Type B pancreatic cell (in vitro differentiated cells): ENCODE results near the gene VPS13D. TPM values are rescaled to one million over a fixed set of nuclear protein-coding genes. Genes with fewer than 3 reads are reported as not detected.
A peak's percentile ranks its signal among the peaks of the same experiment; 100 is the strongest.

Experiments
- DNase-seq: peaks from one replicate; pipeline ENCODE4 v3.0.0; 2021; ENCODE audit warnings: mixed read lengths; ENCODE audit not compliant: unreplicated experiment; ENCODE audit errors: extremely low spot score
- H3K27ac Mint-ChIP-seq: 2 replicates; pipeline ENCODE4 v1.8.0; 2021; ENCODE audit warnings: mild to moderate bottlenecking, mixed read lengths
- H3K27me3 Mint-ChIP-seq: 2 replicates; pipeline ENCODE4 v1.8.0; 2021; ENCODE audit warnings: mixed read lengths
- H3K36me3 Mint-ChIP-seq: 2 replicates; pipeline ENCODE4 v1.8.0; 2021; ENCODE audit warnings: mixed read lengths
- H3K4me1 Mint-ChIP-seq: one replicate; pipeline ENCODE4 v1.8.0; 2021; ENCODE audit warnings: mixed read lengths; ENCODE audit not compliant: unreplicated experiment
- H3K4me3 Mint-ChIP-seq: 2 replicates; pipeline ENCODE4 v1.8.0; 2021; ENCODE audit warnings: mild to moderate bottlenecking, mixed read lengths
- H3K9me3 Mint-ChIP-seq: 2 replicates; pipeline ENCODE4 v1.8.0; 2021; ENCODE audit warnings: mixed read lengths
- total RNA-seq: library from RNA; stranded (reverse); gene quantifications from 2 replicates; pipeline ENCODE4 v1.2.1, GENCODE V29; 2021; ENCODE audit warnings: low replicate concordance
- TF ChIP-seq, protein P1 (sequence below): fragments of 200-600 bp; sonication (generic); conservative IDR thresholded peaks from 2 replicates; pipeline ENCODE4 v1.5.0; 2021; ENCODE audit warnings: antibody characterized with exemption, mild to moderate bottlenecking

Gene VPS13D
- total RNA-seq, 1 donor from 2014 or later = 43.4 TPM

DNA sequence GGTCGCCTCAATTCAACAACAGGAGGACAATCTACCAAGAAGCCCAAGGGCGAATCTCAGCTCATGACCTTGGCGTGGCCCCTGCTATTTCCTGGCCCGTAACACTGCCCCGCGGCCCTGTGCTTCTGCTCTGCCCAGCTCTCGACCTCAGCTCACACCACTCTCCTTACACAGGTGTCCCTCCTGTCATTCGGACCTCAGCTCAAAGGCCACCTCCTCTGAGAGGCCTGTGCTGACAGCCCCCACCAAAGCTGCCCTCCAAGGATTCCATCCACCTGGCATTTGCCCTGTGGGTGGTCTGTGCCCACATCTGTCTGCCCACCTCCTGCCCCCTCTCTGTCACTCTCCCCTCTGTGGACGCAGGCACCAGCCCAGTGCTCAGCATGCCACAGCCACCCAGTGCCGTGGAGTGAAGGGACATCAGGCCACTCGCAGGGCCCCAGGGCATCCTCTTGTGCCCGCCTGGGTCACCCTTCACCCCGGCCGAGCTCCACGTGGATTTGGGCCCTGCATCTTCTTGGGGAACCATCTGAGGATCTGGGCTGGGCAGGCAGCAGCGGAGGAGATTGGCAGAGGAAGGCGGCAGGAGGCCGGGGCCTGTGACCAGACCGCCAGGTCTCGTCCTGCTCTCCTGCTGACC lies 317.9 kb downstream of the VPS13D start:
- TF ChIP-seq, protein P1, sequence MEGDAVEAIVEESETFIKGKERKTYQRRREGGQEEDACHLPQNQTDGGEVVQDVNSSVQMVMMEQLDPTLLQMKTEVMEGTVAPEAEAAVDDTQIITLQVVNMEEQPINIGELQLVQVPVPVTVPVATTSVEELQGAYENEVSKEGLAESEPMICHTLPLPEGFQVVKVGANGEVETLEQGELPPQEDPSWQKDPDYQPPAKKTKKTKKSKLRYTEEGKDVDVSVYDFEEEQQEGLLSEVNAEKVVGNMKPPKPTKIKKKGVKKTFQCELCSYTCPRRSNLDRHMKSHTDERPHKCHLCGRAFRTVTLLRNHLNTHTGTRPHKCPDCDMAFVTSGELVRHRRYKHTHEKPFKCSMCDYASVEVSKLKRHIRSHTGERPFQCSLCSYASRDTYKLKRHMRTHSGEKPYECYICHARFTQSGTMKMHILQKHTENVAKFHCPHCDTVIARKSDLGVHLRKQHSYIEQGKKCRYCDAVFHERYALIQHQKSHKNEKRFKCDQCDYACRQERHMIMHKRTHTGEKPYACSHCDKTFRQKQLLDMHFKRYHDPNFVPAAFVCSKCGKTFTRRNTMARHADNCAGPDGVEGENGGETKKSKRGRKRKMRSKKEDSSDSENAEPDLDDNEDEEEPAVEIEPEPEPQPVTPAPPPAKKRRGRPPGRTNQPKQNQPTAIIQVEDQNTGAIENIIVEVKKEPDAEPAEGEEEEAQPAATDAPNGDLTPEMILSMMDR = no peak
- DNase-seq = no peak
- H3K27ac Mint-ChIP-seq = peak overlapping the region; percentile 23

DNA sequence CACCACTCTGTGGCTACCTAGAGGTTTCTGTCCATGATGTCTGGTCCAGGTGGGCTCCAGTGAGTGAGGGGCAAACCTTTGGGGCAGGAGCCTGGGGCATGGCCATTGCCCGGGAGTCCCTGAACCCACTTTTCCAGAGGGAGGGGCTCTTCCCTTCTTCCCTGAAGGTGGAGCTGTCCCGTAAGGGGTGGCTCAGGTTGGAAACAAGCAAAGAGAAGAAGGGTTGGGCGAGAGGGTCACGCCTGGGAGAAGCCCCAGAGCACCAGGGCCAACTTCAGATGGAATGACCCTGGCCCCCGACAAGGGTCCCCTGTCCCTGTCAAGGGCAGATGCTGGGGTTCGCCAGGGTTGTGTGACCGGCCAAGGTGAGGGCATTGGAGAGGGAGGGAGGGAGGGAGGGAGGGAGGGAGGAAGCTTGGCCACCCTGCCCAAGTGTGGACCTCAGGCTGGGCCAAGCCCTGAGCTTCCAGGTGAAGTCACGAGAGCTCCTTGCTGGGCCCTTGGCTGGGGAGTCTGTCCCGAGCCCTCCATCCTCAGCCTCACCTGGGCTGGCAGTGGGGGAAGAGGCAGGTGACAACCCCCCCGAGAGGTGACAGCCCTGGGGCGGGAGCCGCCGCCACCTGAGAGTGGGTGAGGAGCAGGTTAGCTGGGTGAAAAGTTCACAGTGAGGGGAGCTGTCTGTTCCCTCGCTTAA lies 318.6 kb downstream of the VPS13D start:
- no peaks in the 10 kb centered on the region for H3K9me3 Mint-ChIP-seq
- TF ChIP-seq, protein P1 = no peak
- no peak overlapping the region for H3K4me3 Mint-ChIP-seq
- H3K27me3 Mint-ChIP-seq = peaks cover 3% of the 10 kb centered on the region
- no peak overlapping the region for H3K27ac Mint-ChIP-seq
- H3K36me3 Mint-ChIP-seq = no peaks in the 10 kb centered on the region
- DNase-seq = no peak
- peaks cover 34% of the 10 kb centered on the region for H3K4me1 Mint-ChIP-seq

More for the DNA sequence above, 317.9 kb downstream of the VPS13D start:
- Mint-ChIP-seq H3K27me3 (peaks cover 3% of the 10 kb centered on the region), H3K36me3 (no peaks in the 10 kb centered on the region), H3K4me1 (peaks cover 33% of the 10 kb centered on the region), H3K4me3 (no peak overlapping the region), H3K9me3 (no peaks in the 10 kb centered on the region)

DNA sequence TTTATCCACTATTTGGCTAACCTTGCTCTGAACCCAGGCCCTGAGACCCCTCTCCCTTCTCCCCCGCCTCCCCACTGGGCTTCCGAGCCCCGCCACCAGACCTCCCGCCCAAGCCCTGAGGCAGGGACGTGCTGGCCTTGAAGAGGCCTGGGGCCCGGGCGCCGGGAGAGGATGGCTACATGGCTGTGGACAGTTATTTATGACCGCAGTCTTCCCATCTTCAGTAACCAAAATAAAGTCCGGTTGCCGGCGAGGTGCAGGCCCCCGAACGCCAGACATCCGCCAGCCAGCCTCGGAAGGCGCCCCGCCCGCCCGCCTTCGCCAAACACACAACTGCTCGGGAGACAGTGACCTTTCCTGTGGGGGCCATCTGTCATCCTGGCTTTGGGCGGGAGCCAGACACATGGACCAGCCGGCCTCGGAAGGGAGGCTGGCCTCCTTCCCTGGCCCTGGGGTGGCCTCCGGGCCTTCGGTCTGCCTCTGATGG lies 319.2 kb downstream of the VPS13D start:
- H3K27me3 Mint-ChIP-seq = peaks cover 3% of the 10 kb centered on the region
- TF ChIP-seq, protein P1 = no peak
- peak overlapping the region; percentile 76 for H3K27ac Mint-ChIP-seq
- DNase-seq = peak; percentile 74
- peaks cover 30% of the 10 kb centered on the region for H3K4me1 Mint-ChIP-seq
- no peak overlapping the region for H3K4me3 Mint-ChIP-seq
- no peaks in the 10 kb centered on the region for H3K9me3 Mint-ChIP-seq
- no peaks in the 10 kb centered on the region for H3K36me3 Mint-ChIP-seq

DNA sequence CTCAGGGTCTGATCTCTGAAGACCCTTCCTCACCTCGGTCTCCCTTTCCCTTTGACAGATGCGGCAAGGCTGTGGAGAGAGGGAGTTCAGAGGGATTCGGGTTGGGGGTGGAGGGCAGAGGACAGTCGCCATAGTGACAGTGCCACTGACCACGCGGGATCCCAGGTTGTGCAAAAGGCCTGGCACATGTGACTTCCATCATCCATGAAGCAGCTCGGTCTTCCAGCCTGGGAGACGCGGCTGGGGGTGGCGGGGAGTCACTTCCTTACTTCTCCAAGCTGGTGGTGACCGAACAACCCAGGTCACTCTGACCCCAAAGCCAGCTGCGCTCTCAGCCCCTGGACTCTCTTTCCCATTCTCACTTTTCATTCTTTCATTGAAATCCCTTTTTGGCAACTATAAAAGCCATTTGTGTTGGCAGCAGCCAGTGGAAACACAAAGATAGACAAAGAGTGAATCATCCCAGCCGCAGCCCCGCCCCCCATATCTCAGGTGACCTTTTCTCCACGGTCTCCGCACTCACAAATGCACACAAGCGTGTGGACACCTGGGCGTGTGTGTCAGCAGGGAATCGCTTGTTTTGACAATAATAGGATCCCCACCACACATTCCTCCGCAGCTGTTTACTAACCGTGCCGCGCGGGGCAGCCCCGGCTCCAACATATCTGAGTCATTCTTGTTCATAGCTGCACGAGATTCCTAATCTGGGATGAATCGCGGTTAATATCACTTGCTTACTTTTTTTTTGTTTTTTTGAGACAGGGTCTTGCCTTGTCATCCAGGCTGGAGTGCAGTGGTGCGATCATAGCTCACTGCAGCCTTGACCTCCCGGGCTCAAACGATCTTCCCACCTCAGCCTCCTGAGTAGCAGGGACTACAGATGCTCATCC lies 319.9 kb downstream of the VPS13D start:
- TF ChIP-seq, protein P1 = no peak
- peaks cover 3% of the 10 kb centered on the region for H3K27me3 Mint-ChIP-seq
- H3K27ac Mint-ChIP-seq = peak overlapping the region; percentile 76
- no peaks in the 10 kb centered on the region for H3K36me3 Mint-ChIP-seq
- H3K9me3 Mint-ChIP-seq = no peaks in the 10 kb centered on the region
- peaks cover 24% of the 10 kb centered on the region for H3K4me1 Mint-ChIP-seq
- H3K4me3 Mint-ChIP-seq = peak overlapping the region; percentile 72
- no peak for DNase-seq

DNA sequence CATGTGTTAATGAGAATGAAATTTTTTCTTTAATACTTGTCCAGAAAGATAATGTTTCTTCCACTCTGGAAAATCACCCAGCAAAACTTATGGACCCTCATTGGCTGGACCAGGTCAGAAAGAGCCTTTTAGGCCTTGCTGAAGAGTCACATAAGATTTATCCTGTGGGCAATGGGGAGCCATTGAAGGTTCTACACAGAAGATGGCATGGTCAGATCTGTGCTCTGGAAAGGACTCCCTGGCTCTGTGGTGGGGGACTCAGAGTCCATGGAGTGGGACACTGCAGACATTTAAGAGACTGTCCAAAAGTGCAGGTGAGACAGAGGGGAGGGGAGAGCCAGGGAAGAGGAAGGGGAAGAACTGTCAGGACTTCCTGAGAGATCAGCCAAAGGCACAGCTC lies 321.8 kb downstream of the VPS13D start:
- TF ChIP-seq, protein P1 = no peak
- DNase-seq = no peak
- H3K4me1 Mint-ChIP-seq = peaks cover 29% of the 10 kb centered on the region
- peak overlapping the region; percentile 29 for H3K27ac Mint-ChIP-seq
- H3K36me3 Mint-ChIP-seq = peaks cover 2% of the 10 kb centered on the region
- H3K27me3 Mint-ChIP-seq = peaks cover 3% of the 10 kb centered on the region
- no peaks in the 10 kb centered on the region for H3K9me3 Mint-ChIP-seq
- H3K4me3 Mint-ChIP-seq = no peak overlapping the region
